Gastrocnemius medialis (tissue), 4 donors: ENCODE results near the gene MMRN2.

Experiments used
- CTCF ChIP-seq, 5 experiments: fragments of 450-650 bp in 3 of 5; fragments of 200-600 bp in 2 of 5; sonication (generic) in 2 of 5; IDR thresholded peaks in 4 of 5; conservative IDR thresholded peaks in 1 of 5; 1 replicate in 4 of 5; 2 replicates in 1 of 5; pipeline ENCODE4 v1.5.1; 2016 to 2019; ENCODE audit warnings: antibody characterized with exemption in 5 of 5, mild to moderate bottlenecking in 3 of 5, moderate library complexity in 3 of 5
- POLR2A ChIP-seq, 2 donors: fragments of 450-650 bp; IDR thresholded peaks; one replicate each; pipeline ENCODE4 v1.6.1; 2017; ENCODE audit warnings: antibody characterized with exemption in 2 of 2, mild to moderate bottlenecking in 2 of 2, moderate library complexity in 2 of 2

- TF ChIP-seq CTCF (IDR thresholded peaks at IDR 0.05 in 4 of 5, conservative IDR thresholded peaks at IDR 0.05 in 1 of 5) = no peak
- TF ChIP-seq POLR2A (IDR thresholded peaks at IDR 0.05) = peak in 1 of 2 donors; percentile 26
Observed at GRCh38 chr10:86971232-86971991, 14.0 kb upstream of the MMRN2 start.
